K562 (cell line): Measurements from ENCODE around the gene USF2. TPM values are rescaled to one million over a fixed set of nuclear protein-coding genes. Genes with fewer than 3 reads are reported as not detected.
A peak's percentile ranks its signal among the peaks of the same experiment; 100 is the strongest.

Source experiments
- CBX8 ChIP-seq: fragments of 200-600 bp; sonication (generic); IDR thresholded peaks from 2 replicates; pipeline ENCODE4 v1.6.1; 2012; ENCODE audit warnings: borderline replicate concordance, mixed run types, low read depth, mild to moderate bottlenecking, moderate library complexity, mixed read lengths, low read length, control low read depth, inconsistent platforms; ENCODE audit not compliant: poor library complexity, severe bottlenecking; ENCODE audit errors: extremely low read depth
- ESRRB ChIP-seq: fragments of 250-450 bp; sonication (Bioruptor Pico); IDR thresholded peaks from 2 replicates; pipeline ENCODE4 v1.5.0; 2020; ENCODE audit warnings: mild to moderate bottlenecking, moderate library complexity, borderline replicate concordance
- FOXJ3 ChIP-seq: sonication (generic); formaldehyde crosslinking; IDR thresholded peaks from 2 replicates; pipeline ENCODE4 v1.4.0; 2020; ENCODE audit warnings: mild to moderate bottlenecking, missing genetic modification reagents
- HIVEP1 ChIP-seq: fragments of 250-450 bp; sonication (Bioruptor Pico); IDR thresholded peaks from 2 replicates; pipeline ENCODE4 v1.4.0; 2020; ENCODE audit warnings: mild to moderate bottlenecking
- PATZ1 ChIP-seq: fragments of 250-450 bp; sonication (Bioruptor Pico); IDR thresholded peaks from 2 replicates; pipeline ENCODE4 v1.5.0; 2020; ENCODE audit warnings: mild to moderate bottlenecking, borderline replicate concordance
- PRMT5 ChIP-seq: sonication (generic); formaldehyde crosslinking; IDR thresholded peaks from 2 replicates; pipeline ENCODE4 v1.5.0; 2020; ENCODE audit warnings: missing genetic modification reagents
- RB1 ChIP-seq: fragments of 450-650 bp; IDR thresholded peaks from 2 replicates; pipeline ENCODE4 v1.6.1; 2017; ENCODE audit warnings: low read depth, mild to moderate bottlenecking
- SMARCB1 ChIP-seq: IDR thresholded peaks from 2 replicates; pipeline ENCODE4 v1.6.1; 2011; ENCODE audit warnings: improper control_type of control experiment, low read depth; ENCODE audit not compliant: insufficient read length
- XRCC3 ChIP-seq: fragments of 450-650 bp; IDR thresholded peaks from 2 replicates; pipeline ENCODE4 v1.6.1; 2017; ENCODE audit warnings: mild to moderate bottlenecking, moderate library complexity
- ZBTB12 ChIP-seq: fragments of 250-450 bp; sonication (Bioruptor Pico); IDR thresholded peaks from 2 replicates; pipeline ENCODE4 v1.4.0; 2020
- ZMIZ1 ChIP-seq, 2 experiments: fragments of 150-350 bp in 1 of 2; IDR thresholded peaks; 2 replicates each; pipeline ENCODE4 v1.6.1; 2012 to 2016; ENCODE audit warnings: low read depth in 2 of 2, low read length in 2 of 2, mild to moderate bottlenecking in 1 of 2, moderate library complexity in 1 of 2
- ZNF3 ChIP-seq: fragments of 250-450 bp; sonication (Bioruptor Pico); IDR thresholded peaks from 2 replicates; pipeline ENCODE4 v1.5.0; 2021; ENCODE audit warnings: mild to moderate bottlenecking, moderate library complexity
- ZNF41 ChIP-seq: fragments of 250-450 bp; sonication (Bioruptor Pico); conservative IDR thresholded peaks from 2 replicates; pipeline ENCODE4 v1.4.0; 2020; ENCODE audit warnings: mild to moderate bottlenecking
- ZNF586 ChIP-seq: fragments of 450-650 bp; formaldehyde crosslinking; conservative IDR thresholded peaks from 2 replicates; pipeline ENCODE4 v1.4.0; 2020; ENCODE audit warnings: mild to moderate bottlenecking, moderate library complexity
- ZNF780A ChIP-seq: fragments of 250-450 bp; sonication (Bioruptor Pico); IDR thresholded peaks from 2 replicates; pipeline ENCODE4 v1.5.0; 2021; ENCODE audit warnings: mild to moderate bottlenecking
- ZSCAN29 ChIP-seq: fragments of 450-650 bp; IDR thresholded peaks from 2 replicates; pipeline ENCODE4 v1.6.1; 2017
- polyA plus RNA-seq, 8 experiments: library from polyadenylated mRNA; depleted of rRNA in 4 of 8; stranded (reverse) in 5 of 8; unstranded in 3 of 8; fragments of >200 nt; fragmentation: Nextera tagmentation in 2 of 8; fragmentation: Illumina TruSeq in 1 of 8; extraction: Ambion mirVana in 2 of 8; extraction: Trizol in 1 of 8; gene quantifications; 2 replicates each; pipeline versions ENCODE4 v1.2.1 to v1.2.3, GENCODE V29; 2011 to 2014; ENCODE audit warnings: inconsistent platforms in 1 of 8, missing spikeins in 1 of 8
- total RNA-seq, 7 experiments: library from RNA; depleted of rRNA in 6 of 7; stranded (reverse); fragments of >200 nt in 6 of 7; fragmentation: Illumina TruSeq in 2 of 7; extraction: Trizol in 2 of 7; gene quantifications; 2 replicates each; pipeline versions ENCODE4 v1.2.1 to v1.2.3, GENCODE V29; 2011 to 2021; ENCODE audit warnings: low replicate concordance in 1 of 7
- TF ChIP-seq, protein P1 (sequence below), 2 experiments: fragments of 450-650 bp; IDR thresholded peaks; 2 replicates each; pipeline ENCODE4 v1.6.1; 2018; ENCODE audit warnings: mild to moderate bottlenecking in 2 of 2, low read depth in 1 of 2; ENCODE audit not compliant: partially characterized antibody in 2 of 2

Gene USF2
- total and polyA plus RNA-seq, 9 of the 15 experiments (the other 6 are each of a cell fraction or from before 2014, with no cell fraction given): 0.27 to 93.7 (median 58.4) TPM

- TF ChIP-seq, protein P1, sequence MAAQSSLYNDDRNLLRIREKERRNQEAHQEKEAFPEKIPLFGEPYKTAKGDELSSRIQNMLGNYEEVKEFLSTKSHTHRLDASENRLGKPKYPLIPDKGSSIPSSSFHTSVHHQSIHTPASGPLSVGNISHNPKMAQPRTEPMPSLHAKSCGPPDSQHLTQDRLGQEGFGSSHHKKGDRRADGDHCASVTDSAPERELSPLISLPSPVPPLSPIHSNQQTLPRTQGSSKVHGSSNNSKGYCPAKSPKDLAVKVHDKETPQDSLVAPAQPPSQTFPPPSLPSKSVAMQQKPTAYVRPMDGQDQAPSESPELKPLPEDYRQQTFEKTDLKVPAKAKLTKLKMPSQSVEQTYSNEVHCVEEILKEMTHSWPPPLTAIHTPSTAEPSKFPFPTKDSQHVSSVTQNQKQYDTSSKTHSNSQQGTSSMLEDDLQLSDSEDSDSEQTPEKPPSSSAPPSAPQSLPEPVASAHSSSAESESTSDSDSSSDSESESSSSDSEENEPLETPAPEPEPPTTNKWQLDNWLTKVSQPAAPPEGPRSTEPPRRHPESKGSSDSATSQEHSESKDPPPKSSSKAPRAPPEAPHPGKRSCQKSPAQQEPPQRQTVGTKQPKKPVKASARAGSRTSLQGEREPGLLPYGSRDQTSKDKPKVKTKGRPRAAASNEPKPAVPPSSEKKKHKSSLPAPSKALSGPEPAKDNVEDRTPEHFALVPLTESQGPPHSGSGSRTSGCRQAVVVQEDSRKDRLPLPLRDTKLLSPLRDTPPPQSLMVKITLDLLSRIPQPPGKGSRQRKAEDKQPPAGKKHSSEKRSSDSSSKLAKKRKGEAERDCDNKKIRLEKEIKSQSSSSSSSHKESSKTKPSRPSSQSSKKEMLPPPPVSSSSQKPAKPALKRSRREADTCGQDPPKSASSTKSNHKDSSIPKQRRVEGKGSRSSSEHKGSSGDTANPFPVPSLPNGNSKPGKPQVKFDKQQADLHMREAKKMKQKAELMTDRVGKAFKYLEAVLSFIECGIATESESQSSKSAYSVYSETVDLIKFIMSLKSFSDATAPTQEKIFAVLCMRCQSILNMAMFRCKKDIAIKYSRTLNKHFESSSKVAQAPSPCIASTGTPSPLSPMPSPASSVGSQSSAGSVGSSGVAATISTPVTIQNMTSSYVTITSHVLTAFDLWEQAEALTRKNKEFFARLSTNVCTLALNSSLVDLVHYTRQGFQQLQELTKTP (IDR thresholded peaks at IDR 0.05; ENCODE audit: low read depth in 1 of 2, partially characterized antibody in 2 of 2): no peak
- no peak for TF ChIP-seq CBX8
- no peak for TF ChIP-seq PATZ1 (CRISPR knock-in tag)
- TF ChIP-seq XRCC3: no peak
- no peak for TF ChIP-seq PRMT5 (CRISPR knock-in tag)
- TF ChIP-seq SMARCB1: no peak
- TF ChIP-seq ZNF3: no peak
- TF ChIP-seq HIVEP1 (CRISPR knock-in tag): no peak
- no peak for TF ChIP-seq FOXJ3 (CRISPR knock-in tag)
- no peak for TF ChIP-seq ZNF780A (CRISPR knock-in tag)
- TF ChIP-seq ZBTB12: no peak
- TF ChIP-seq ESRRB: no peak
- no peak for TF ChIP-seq ZSCAN29
- TF ChIP-seq ZNF586 (CRISPR knock-in tag): no peak
- 0 out of 2 replicates have a peak, but pooled peaks have one; percentile 11 for TF ChIP-seq RB1
- no peak for TF ChIP-seq ZMIZ1 (IDR thresholded peaks at IDR 0.05; ENCODE audit: low read depth in 2 of 2, low read length in 2 of 2)
- no peak for TF ChIP-seq ZNF41 (CRISPR knock-in tag)
Observed at GRCh38 chr19:35267818-35268535, 785 bp upstream of the USF2 start (continued).
